CD4-positive, alpha-beta T cell (primary cell): ENCODE results near the gene B4GALT1. TPM values are rescaled to one million over a fixed set of nuclear protein-coding genes. Genes with fewer than 3 reads are reported as not detected.

Experiments used
- ATAC-seq: fragments of 200-7000 bp; cut with Tn5 transposase; one replicate; pipeline ENCODE4 v1.10.0; 2022; ENCODE audit warnings: mild to moderate bottlenecking; ENCODE audit not compliant: poor library complexity
- CTCF ChIA-PET: fragments of 350-600 bp; sonication (Branson Sonifier 250); formaldehyde crosslinking; loops from one replicate; lab custom pipeline; 2021; ENCODE audit warnings: antibody characterized with exemption, inconsistent platforms; lab: Charles Lee
- POLR2A ChIA-PET: fragments of 350-600 bp; sonication (Branson Sonifier 250); formaldehyde crosslinking; loops from one replicate; lab custom pipeline; 2021; ENCODE audit warnings: antibody characterized with exemption, inconsistent platforms; lab: Charles Lee
- DNase-seq, 14 experiments: peaks; one replicate each; pipeline ENCODE4 v3.0.0-alpha.2; 2013 to 2020; ENCODE audit warnings: mixed read lengths in 2 of 14
- H3K27ac ChIP-seq, 2 donors: one replicate each; pipeline versions ENCODE4 v1.5.1 to v1.7.0; 2013; ENCODE audit warnings: low read length in 2 of 2, low read depth in 1 of 2, mild to moderate bottlenecking in 1 of 2
- H3K27me3 ChIP-seq, 2 experiments: 1 replicate in 1 of 2; 2 replicates in 1 of 2; pipeline versions ENCODE4 v1.6.1 to v1.7.0; 2013; ENCODE audit warnings: low read length in 2 of 2, control low read depth in 1 of 2, mild to moderate bottlenecking in 1 of 2, moderate library complexity in 1 of 2; ENCODE audit not compliant: insufficient read depth in 2 of 2, control insufficient read depth in 1 of 2
- H3K36me3 ChIP-seq: one replicate; pipeline ENCODE4 v1.6.1; 2013; ENCODE audit warnings: low read length, control low read depth; ENCODE audit not compliant: insufficient read depth
- H3K4me1 ChIP-seq: one replicate; pipeline ENCODE4 v1.6.1; 2013; ENCODE audit warnings: low read length, control low read depth; ENCODE audit not compliant: insufficient read depth
- H3K4me3 ChIP-seq: one replicate; pipeline ENCODE4 v1.5.1; 2013; ENCODE audit warnings: mild to moderate bottlenecking, low read length, moderate library complexity
- H3K9me3 ChIP-seq, 2 experiments: 1 replicate in 1 of 2; 2 replicates in 1 of 2; pipeline versions ENCODE4 v1.6.1 to v1.7.0; 2013; ENCODE audit warnings: low read length in 2 of 2, mild to moderate bottlenecking in 2 of 2, control low read depth in 1 of 2, moderate library complexity in 1 of 2; ENCODE audit not compliant: control insufficient read depth in 1 of 2, insufficient read depth in 1 of 2
- H3K27ac Mint-ChIP-seq: one replicate; pipeline ENCODE4 v1.8.0; 2020; ENCODE audit warnings: mixed read lengths
- H3K27me3 Mint-ChIP-seq: one replicate; pipeline ENCODE4 v1.8.0; 2021; ENCODE audit warnings: mixed read lengths
- H3K36me3 Mint-ChIP-seq: one replicate; pipeline ENCODE4 v1.8.0; 2021; ENCODE audit warnings: low read depth, mixed read lengths
- H3K4me1 Mint-ChIP-seq: one replicate; pipeline ENCODE4 v1.8.0; 2021; ENCODE audit warnings: low read depth, mixed read lengths
- H3K4me3 Mint-ChIP-seq: one replicate; pipeline ENCODE4 v1.8.0; 2020; ENCODE audit warnings: mild to moderate bottlenecking, mixed read lengths
- H3K9me3 Mint-ChIP-seq: one replicate; pipeline ENCODE4 v1.8.0; 2020; ENCODE audit warnings: mixed read lengths
- intact Hi-C, 2 experiments: fragments of 100-400 bp; cut with DNase I in 1 of 2; cut with micrococcal nuclease in 1 of 2; formaldehyde crosslinking; loops; one replicate each; pipeline versions ENCODE4 v1.15.1 to v1.9.0; 2023 to 2025; cut with DNase I, micrococcal nuclease
- total RNA-seq, 174 experiments: library from RNA in 2 of 174; stranded (reverse) in 2 of 174; gene quantifications; one replicate each; pipeline ENCODE4 v1.2.3 and lab custom pipeline; 2021 to 2026
- TF ChIP-seq, protein P1 (sequence below): fragments of 200-600 bp; IDR thresholded peaks from one replicate; pipeline ENCODE4 v1.8.0; 2022; ENCODE audit warnings: antibody characterized with exemption, mild to moderate bottlenecking

B4GALT1 gene
- total RNA-seq, 2 experiments from 2014 or later = 74.7 to 77.0 TPM

DNA sequence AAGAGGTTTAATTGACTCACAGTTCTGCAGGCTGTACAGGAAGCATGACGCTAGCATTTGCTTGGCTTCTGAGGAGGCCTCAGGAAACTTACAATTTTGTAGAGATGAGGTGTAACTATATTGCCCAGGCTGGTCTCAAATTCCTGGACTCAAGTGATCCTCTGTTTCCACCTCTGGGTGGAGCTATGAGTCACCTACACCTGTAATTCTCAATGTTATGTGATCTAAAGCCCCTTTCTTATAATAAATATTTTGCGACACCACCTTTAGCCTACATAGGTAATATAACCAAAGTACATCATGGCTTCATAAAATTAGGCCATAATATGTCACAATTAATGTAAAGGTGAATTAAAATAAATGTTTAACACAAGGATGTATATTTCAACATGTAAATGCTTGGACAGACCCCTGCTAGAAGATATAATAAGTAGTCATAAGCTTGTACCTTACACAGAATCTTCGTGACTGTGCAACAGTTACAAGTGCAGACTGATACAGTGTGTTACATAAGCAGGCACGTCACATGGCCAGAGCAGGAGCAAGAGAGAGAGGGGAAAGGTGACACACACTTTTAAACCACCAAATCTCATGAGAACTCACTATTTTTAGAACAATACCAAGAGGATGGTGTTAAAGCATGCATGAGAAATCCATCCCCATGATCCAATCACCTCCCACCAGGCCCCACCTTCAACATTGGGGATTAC lies 43.0 kb upstream of the B4GALT1 start:
- Mint-ChIP-seq H3K27ac (no peak overlapping the region), H3K9me3 (no peaks in the 10 kb centered on the region), H3K4me3 (no peak overlapping the region), H3K4me1 (no peaks in the 10 kb centered on the region), H3K36me3 (no peaks in the 10 kb centered on the region), H3K27me3 (no peaks in the 10 kb centered on the region)
- TF ChIP-seq, protein P1, sequence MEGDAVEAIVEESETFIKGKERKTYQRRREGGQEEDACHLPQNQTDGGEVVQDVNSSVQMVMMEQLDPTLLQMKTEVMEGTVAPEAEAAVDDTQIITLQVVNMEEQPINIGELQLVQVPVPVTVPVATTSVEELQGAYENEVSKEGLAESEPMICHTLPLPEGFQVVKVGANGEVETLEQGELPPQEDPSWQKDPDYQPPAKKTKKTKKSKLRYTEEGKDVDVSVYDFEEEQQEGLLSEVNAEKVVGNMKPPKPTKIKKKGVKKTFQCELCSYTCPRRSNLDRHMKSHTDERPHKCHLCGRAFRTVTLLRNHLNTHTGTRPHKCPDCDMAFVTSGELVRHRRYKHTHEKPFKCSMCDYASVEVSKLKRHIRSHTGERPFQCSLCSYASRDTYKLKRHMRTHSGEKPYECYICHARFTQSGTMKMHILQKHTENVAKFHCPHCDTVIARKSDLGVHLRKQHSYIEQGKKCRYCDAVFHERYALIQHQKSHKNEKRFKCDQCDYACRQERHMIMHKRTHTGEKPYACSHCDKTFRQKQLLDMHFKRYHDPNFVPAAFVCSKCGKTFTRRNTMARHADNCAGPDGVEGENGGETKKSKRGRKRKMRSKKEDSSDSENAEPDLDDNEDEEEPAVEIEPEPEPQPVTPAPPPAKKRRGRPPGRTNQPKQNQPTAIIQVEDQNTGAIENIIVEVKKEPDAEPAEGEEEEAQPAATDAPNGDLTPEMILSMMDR = no peak
- H3K9me3 ChIP-seq = no peaks in the 10 kb centered on the region
- intact Hi-C loops = no loop called here
- ChIA-PET CTCF (no interaction called here), POLR2A (no interaction called here)
- no peak overlapping the region for H3K4me3 ChIP-seq
- no peaks in the 10 kb centered on the region for H3K27me3 ChIP-seq
- ATAC-seq = no peak
- H3K36me3 ChIP-seq = no peaks in the 10 kb centered on the region
- no peak overlapping the region for H3K27ac ChIP-seq
- no peaks in the 10 kb centered on the region for H3K4me1 ChIP-seq
- no peak for DNase-seq

DNA sequence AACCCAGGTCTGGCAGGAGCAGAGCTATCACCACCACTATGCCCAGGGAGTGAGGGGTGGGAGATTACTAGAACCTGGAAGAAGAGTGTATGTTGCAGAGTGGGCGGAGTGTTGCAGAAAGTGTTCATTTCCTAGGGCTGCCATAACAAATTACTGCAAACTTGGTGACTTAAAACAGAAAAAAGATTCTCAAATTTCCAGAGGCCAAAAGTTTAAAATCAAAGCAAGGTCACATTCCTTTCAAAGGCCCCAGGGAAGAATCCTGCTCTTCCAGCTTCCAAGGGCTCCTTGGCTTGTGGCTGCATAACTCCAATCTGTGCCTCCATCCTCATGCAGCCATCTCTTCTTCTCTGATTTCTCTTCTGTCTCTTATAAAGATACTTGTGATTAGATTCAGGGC lies 42.3 kb upstream of the B4GALT1 start:
- ATAC-seq (no peak), DNase-seq (no peak)
- intact Hi-C loops = no loop called here
- Histone ChIP-seq H3K36me3 (no peaks in the 10 kb centered on the region), H3K9me3 (no peaks in the 10 kb centered on the region), H3K27me3 (no peaks in the 10 kb centered on the region), H3K27ac (no peak overlapping the region), H3K4me1 (no peaks in the 10 kb centered on the region), H3K4me3 (no peak overlapping the region)
- Mint-ChIP-seq H3K9me3 (no peaks in the 10 kb centered on the region), H3K4me1 (no peaks in the 10 kb centered on the region), H3K27ac (no peak overlapping the region), H3K27me3 (no peaks in the 10 kb centered on the region), H3K36me3 (no peaks in the 10 kb centered on the region), H3K4me3 (no peak overlapping the region)
- TF ChIP-seq, protein P1 = no peak
- ChIA-PET CTCF (no interaction called here), POLR2A (no interaction called here)

DNA sequence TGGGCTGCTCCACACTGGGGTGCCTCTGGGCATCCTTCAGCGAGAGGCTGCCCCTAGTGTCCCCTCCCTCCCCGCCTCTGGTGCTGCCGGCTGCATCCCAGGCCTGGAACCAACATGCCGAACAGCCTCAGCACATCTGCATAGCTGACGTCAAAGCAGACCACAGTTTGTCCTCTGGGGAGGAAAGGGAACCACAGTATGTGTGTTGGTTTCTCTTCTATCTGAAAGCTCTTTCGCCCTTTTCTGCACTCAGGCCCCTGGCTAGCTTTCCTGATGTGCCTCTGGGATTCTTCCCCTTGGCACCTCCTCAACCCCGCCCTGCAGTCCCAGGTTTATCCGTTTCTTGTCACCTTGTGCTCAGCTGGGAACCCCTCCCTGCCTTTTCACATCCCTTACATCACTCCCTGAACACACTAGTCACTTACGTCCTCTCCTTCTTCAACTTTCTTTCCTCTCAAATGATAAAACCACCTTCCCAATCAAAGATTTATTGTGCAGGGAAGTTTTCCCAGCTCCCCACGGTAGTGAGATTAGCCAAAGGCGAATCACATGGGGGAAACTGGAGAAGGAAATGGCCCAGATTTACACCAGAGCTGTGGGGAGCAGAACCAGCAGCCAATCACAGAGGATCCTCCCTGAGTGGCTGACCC lies 35.5 kb upstream of the B4GALT1 start:
- H3K9me3 Mint-ChIP-seq = no peaks in the 10 kb centered on the region
- no peak overlapping the region for H3K4me3 Mint-ChIP-seq
- ChIA-PET POLR2A (interaction anchor here (0.8 kb wide), 1 partner anchor 36 kb away, joined by 4 read pairs; the partner anchor contains the start of gene B4GALT1), CTCF (no interaction called here)
- intact Hi-C loops = no loop called here
- TF ChIP-seq, protein P1 = no peak
- H3K27ac Mint-ChIP-seq = no peak overlapping the region
- Histone ChIP-seq H3K4me3 (no peak overlapping the region), H3K27me3 (no peaks in the 10 kb centered on the region), H3K36me3 (no peaks in the 10 kb centered on the region), H3K9me3 (no peaks in the 10 kb centered on the region), H3K4me1 (peaks cover 11% of the 10 kb centered on the region), H3K27ac (no peak overlapping the region)
- peaks cover 11% of the 10 kb centered on the region for H3K4me1 Mint-ChIP-seq
- ATAC-seq = peak; percentile 71
- H3K36me3 Mint-ChIP-seq = no peaks in the 10 kb centered on the region
- DNase-seq = peak in 7 of 14 experiments; percentile 2 to 64 (median 8)
- no peaks in the 10 kb centered on the region for H3K27me3 Mint-ChIP-seq
